ENCODE data around the gene ARF1. TPM values are rescaled to one million over a fixed set of nuclear protein-coding genes. Genes with fewer than 3 reads are reported as not detected.

Gene ARF1
- total and polyA plus RNA-seq, 2 of the 13 experiments (the other 11 are each of a cell fraction or from before 2014, with no cell fraction given): 186 to 327 TPM

- no peak overlapping the region for H3K4me2 ChIP-seq (ENCODE audit: low read depth, low read length)
- FAIRE-seq (no peak), ATAC-seq (no peak), DNase-seq (ENCODE audit: low spot score) (no peak)
- POLR2A ChIA-PET: interaction anchor here (0.5 to 1.3 kb wide), 3 partner anchors 11 to 59 kb away, joined by 3 to 4 read pairs (median 4); partner anchors contain the start of gene IBA57
- H3K27me3 ChIP-seq (ENCODE audit: control insufficient read depth in 1 of 2, insufficient read depth in 2 of 2, low read length in 2 of 2): no peaks in the 10 kb centered on the region; a peak in 1 of 5 replicates
- intact Hi-C loops (cut with micrococcal nuclease; ENCODE audit: unreplicated experiment) (no loop called here), in situ Hi-C loops (cut with HindIII; ENCODE audit: extremely low pct_ligation_motif_present, low pct_unique_long_range_greater_than_20kb) (no loop called here)
- no peak overlapping the region for H3K9ac ChIP-seq (ENCODE audit: insufficient read depth, low read depth, low read length)
- H3K79me2 ChIP-seq (ENCODE audit: insufficient read depth, low read length): peaks cover 31% of the 10 kb centered on the region
- H3K36me3 ChIP-seq (replicated peaks in 1 of 2; ENCODE audit: control insufficient read depth in 1 of 2, insufficient read depth in 2 of 2, low read length in 2 of 2): peaks cover 2 to 7% of the 10 kb centered on the region in 2 experiments; a peak in 2 of 5 replicates
- CTCF ChIA-PET (ENCODE audit: low intra/inter-chr PET ratio, low total read pairs): no interaction called here
- H3K27ac ChIP-seq (ENCODE audit: extremely low read length, insufficient read depth, low read length): no peak overlapping the region
- peaks cover 4% of the 10 kb centered on the region; the same call in 1 of the 2 replicates for H4K20me1 ChIP-seq (ENCODE audit: insufficient read depth, low read length)
- H2AFZ ChIP-seq (ENCODE audit: low read length): no peak overlapping the region
- no peaks in the 10 kb centered on the region for H3K9me3 ChIP-seq (ENCODE audit: low read length)
- H3K4me1 ChIP-seq (ENCODE audit: insufficient read depth, low read length): peaks cover 40% of the 10 kb centered on the region
- BruUV-seq (replicated peaks): no TSS peak
- TF ChIP-seq ZFP62 (CRISPR knock-in tag; IDR thresholded peaks at IDR 0.05) (no peak), ZBTB8A (CRISPR knock-in tag; IDR thresholded peaks at IDR 0.05; ENCODE audit: borderline replicate concordance, low read depth) (no peak), BRD4 (CRISPR knock-in tag; IDR thresholded peaks at IDR 0.05) (no peak), FOSL1 (CRISPR knock-in tag; IDR thresholded peaks at IDR 0.05; ENCODE audit: borderline replicate concordance) (no peak), ESRRA (CRISPR knock-in tag; IDR thresholded peaks at IDR 0.05; ENCODE audit: low read depth) (no peak), MEIS1 (CRISPR knock-in tag; IDR thresholded peaks at IDR 0.05; ENCODE audit: borderline replicate concordance) (no peak), MBNL3 (CRISPR knock-in tag; conservative IDR thresholded peaks at IDR 0.05) (no peak), ZBTB1 (CRISPR knock-in tag; IDR thresholded peaks at IDR 0.05; ENCODE audit: borderline replicate concordance) (no peak), LRRFIP1 (CRISPR knock-in tag; conservative IDR thresholded peaks at IDR 0.05) (no peak), ZNF251 (CRISPR knock-in tag; IDR thresholded peaks at IDR 0.05) (no peak), ZFP41 (CRISPR knock-in tag; IDR thresholded peaks at IDR 0.05; ENCODE audit: borderline replicate concordance) (no peak), RCOR2 (CRISPR knock-in tag; IDR thresholded peaks at IDR 0.05) (no peak), ZNF749 (CRISPR knock-in tag; IDR thresholded peaks at IDR 0.05; ENCODE audit: borderline replicate concordance) (no peak), CHD4 (IDR thresholded peaks at IDR 0.05; ENCODE audit: borderline replicate concordance, low read length) (no peak), ZNF841 (CRISPR knock-in tag; IDR thresholded peaks at IDR 0.05; ENCODE audit: borderline replicate concordance) (no peak)
- no peak overlapping the region for H3K4me3 ChIP-seq (replicated peaks in 1 of 3; ENCODE audit: insufficient read depth in 1 of 3, low read depth in 2 of 3, low read length in 3 of 3)
- 80% methylated on average over 1 of the region's 8 CpGs for WGBS (ENCODE audit: low lambda C conversion rate)
Observed at GRCh38 chr1:228105996-228106799, 23.7 kb downstream of the ARF1 start.
